OCI-LY7 (cell line): ENCODE results near the gene KYNU.

Experiments used
- EZH2phosphoT487 ChIP-seq: fragments of 200-600 bp; sonication (generic); IDR thresholded peaks from 2 replicates; pipeline ENCODE4 v1.6.1; 2018; ENCODE audit warnings: low read depth, borderline replicate concordance, mild to moderate bottlenecking, mixed run types, antibody characterized with exemption, low read length, moderate library complexity, mixed read lengths
- TF ChIP-seq, protein P1 (sequence below): fragments of 200-600 bp; sonication (generic); conservative IDR thresholded peaks from 2 replicates; pipeline ENCODE4 v1.5.1; 2014; ENCODE audit warnings: mild to moderate bottlenecking, antibody characterized with exemption, low read length, moderate library complexity, mixed read lengths

DNA sequence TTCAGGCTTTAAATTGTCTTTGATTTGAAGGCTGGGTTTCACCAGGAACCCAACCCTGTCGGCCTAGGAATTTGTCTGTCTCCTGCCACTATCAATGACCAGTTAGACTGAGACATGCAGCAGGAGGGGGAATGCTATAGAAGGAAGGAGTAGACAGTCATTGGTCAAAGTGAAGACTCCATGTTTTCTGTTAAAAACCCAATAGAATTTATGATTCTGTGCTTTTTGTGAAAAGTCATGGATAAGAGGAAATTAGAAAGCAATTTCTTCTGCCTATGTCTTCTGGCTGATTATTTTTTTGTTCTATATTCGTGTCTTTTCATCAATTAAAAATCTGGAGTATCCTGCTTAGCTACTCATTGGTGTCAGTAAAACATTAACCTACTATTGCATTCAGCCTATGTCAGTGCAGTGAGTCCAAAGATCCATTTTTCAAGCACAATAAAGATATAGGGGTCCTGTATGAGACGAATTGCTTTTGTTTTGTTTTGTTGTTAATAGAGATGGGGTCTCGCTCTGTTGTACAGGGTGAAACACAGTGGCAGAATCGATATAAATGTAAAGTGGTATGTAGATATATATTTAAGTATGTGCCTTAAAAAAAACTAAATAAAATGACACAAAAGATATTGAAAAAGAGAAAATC, 7.9 kb upstream of the KYNU start:
- TF ChIP-seq, protein P1, sequence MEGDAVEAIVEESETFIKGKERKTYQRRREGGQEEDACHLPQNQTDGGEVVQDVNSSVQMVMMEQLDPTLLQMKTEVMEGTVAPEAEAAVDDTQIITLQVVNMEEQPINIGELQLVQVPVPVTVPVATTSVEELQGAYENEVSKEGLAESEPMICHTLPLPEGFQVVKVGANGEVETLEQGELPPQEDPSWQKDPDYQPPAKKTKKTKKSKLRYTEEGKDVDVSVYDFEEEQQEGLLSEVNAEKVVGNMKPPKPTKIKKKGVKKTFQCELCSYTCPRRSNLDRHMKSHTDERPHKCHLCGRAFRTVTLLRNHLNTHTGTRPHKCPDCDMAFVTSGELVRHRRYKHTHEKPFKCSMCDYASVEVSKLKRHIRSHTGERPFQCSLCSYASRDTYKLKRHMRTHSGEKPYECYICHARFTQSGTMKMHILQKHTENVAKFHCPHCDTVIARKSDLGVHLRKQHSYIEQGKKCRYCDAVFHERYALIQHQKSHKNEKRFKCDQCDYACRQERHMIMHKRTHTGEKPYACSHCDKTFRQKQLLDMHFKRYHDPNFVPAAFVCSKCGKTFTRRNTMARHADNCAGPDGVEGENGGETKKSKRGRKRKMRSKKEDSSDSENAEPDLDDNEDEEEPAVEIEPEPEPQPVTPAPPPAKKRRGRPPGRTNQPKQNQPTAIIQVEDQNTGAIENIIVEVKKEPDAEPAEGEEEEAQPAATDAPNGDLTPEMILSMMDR = no peak
- TF ChIP-seq EZH2phosphoT487 = no peak
